Large intestine (tissue), 3 donors: ENCODE measurements around the gene ENKUR. TPM values are rescaled to one million over a fixed set of nuclear protein-coding genes. Genes with fewer than 3 reads are reported as not detected.
"Not testable (repeated sequence)": the region's sequence is repeated elsewhere in the genome, so short reads cannot be mapped to it uniquely, and the experiment has no call there.

Source experiments
- DNase-seq, 2 donors: peaks; one replicate each; pipeline versions ENCODE4 v3.0.0 to v3.0.0-alpha.2; 2013
- H3K27ac ChIP-seq: one replicate; pipeline ENCODE4 v1.5.1; 2013; ENCODE audit warnings: low read length
- H3K27me3 ChIP-seq: 2 replicates; pipeline ENCODE4 v1.6.1; 2013; ENCODE audit warnings: low read length; ENCODE audit not compliant: control insufficient read depth, insufficient read depth
- H3K36me3 ChIP-seq: 2 replicates; pipeline ENCODE4 v1.6.1; 2013; ENCODE audit warnings: low read length; ENCODE audit not compliant: control insufficient read depth, insufficient read depth
- H3K4me1 ChIP-seq: one replicate; pipeline ENCODE4 v1.6.1; 2013; ENCODE audit warnings: low read length; ENCODE audit not compliant: control insufficient read depth, insufficient read depth
- H3K4me3 ChIP-seq: one replicate; pipeline ENCODE4 v1.5.1; 2013; ENCODE audit warnings: low read length
- H3K9me3 ChIP-seq: one replicate; pipeline ENCODE4 v1.6.1; 2013; ENCODE audit warnings: mild to moderate bottlenecking, low read depth, low read length, moderate library complexity; ENCODE audit not compliant: control insufficient read depth
- WGBS: methylation state at CpG from one replicate; pipeline ENCODE4 v1.1.5; 2013; ENCODE audit warnings: low lambda C conversion rate; ENCODE audit not compliant: insufficient coverage; 5-methylcytosine and 5-hydroxymethylcytosine counted together
- polyA plus RNA-seq: library from polyadenylated mRNA; unstranded; fragments of 120-200 nt; gene quantifications from one replicate; pipeline ENCODE4 v1.2.1, GENCODE V29; 2013

Gene ENKUR
- polyA plus RNA-seq, 1 donor = 2.6 TPM

GRCh38 chr10:24961582-24961981 is 54.4 kb downstream of the ENKUR start:
- H3K4me1 ChIP-seq = peaks cover 12% of the 10 kb centered on the region
- H3K36me3 ChIP-seq = no peaks in the 10 kb centered on the region
- no peak overlapping the region for H3K4me3 ChIP-seq
- H3K27me3 ChIP-seq = no peaks in the 10 kb centered on the region
- no peak overlapping the region for H3K27ac ChIP-seq
- no peak for DNase-seq
- H3K9me3 ChIP-seq = no peaks in the 10 kb centered on the region
- WGBS = 82% methylated on average over 1 of the region's 4 CpGs

- Histone ChIP-seq H3K36me3 (no peaks in the 10 kb centered on the region), H3K4me3 (no peak overlapping the region), H3K4me1 (peaks cover 12% of the 10 kb centered on the region), H3K9me3 (no peaks in the 10 kb centered on the region), H3K27ac (peak overlapping the region; percentile 21), H3K27me3 (no peaks in the 10 kb centered on the region)
- 67% methylated on average over 1 of the region's 3 CpGs for WGBS
- no peak for DNase-seq
These were observed 56.6 kb downstream of the ENKUR start for GRCh38 chr10:24959382-24959730.

DNA sequence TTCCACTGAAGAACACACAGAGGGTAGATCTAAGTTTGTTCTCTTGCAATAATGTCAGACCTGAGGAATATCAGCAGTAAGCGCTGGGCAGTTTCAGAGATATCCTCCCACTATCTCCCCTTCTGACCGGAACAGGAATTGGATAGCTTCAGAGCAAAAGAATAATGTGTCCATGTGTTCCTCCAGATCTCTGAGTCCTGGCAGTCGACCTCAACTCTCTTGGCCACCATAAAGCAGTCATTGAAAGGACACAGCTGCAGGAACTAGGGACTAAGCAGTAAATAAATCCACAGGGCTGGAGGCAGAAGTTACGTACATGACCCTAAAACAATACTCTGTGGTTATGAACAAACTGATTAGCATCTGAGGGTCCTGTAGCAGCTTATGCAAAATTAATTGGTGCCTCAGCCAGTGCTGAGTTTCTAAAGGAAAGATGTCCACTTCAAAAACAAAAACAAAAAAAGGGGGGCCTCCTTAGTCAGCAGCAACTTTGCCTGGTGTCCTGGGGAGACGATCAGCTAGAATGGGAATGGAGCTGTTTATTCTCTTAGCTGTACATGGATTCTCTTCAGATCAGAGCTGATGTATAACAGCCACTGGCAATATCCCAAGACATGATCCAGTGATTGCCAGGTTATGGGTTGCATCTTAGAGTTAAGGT is 57.1 kb downstream of the ENKUR start:
- peak in 1 of 2 donors; percentile 30 for DNase-seq
- H3K4me3 ChIP-seq = no peak overlapping the region
- H3K27ac ChIP-seq = peak overlapping the region; percentile 21

DNA sequence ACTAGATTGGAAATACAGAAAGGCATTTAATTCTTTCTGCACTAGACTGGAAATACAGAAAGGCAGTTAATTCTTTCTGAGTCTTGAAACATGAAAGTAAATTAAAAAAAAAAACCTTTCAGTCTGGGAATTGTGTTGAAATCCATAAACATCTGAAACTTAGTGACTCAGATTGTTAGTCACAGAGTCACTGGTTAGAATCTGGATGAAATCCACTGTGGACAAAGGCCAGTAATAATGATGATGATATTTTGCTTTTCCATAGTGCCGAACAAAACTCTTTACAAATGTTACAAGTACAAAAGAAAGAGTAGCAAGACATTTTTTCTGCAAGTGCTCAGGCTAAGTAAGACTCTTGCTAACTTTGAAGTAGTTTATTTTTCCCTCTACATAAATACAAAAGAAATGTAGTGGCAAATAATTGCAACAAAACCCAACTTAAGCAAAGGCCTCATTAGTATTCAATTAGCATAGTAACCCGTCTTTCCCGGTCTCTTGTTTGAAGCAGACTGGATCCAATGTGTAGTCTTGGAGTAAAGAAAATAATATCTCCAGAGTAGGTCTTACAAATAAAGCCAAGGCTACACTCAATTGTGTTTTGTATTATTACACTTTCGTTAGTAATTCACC is 57.8 kb downstream of the ENKUR start:
- peak in 1 of 2 donors; percentile 20 for DNase-seq
- WGBS = no CpG with 5 or more reads among the region's 4 CpGs
- H3K4me3 ChIP-seq = no peak overlapping the region
- no peaks in the 10 kb centered on the region for H3K27me3 ChIP-seq
- peaks cover 12% of the 10 kb centered on the region for H3K4me1 ChIP-seq
- peak overlapping the region; percentile 21 for H3K27ac ChIP-seq
- no peaks in the 10 kb centered on the region for H3K9me3 ChIP-seq
- no peaks in the 10 kb centered on the region for H3K36me3 ChIP-seq

More for the DNA sequence above, 57.1 kb downstream of the ENKUR start:
- Histone ChIP-seq H3K4me1 (peaks cover 12% of the 10 kb centered on the region), H3K36me3 (no peaks in the 10 kb centered on the region), H3K27me3 (no peaks in the 10 kb centered on the region), H3K9me3 (no peaks in the 10 kb centered on the region)
- 80% methylated on average over 1 of the region's 5 CpGs for WGBS

DNA sequence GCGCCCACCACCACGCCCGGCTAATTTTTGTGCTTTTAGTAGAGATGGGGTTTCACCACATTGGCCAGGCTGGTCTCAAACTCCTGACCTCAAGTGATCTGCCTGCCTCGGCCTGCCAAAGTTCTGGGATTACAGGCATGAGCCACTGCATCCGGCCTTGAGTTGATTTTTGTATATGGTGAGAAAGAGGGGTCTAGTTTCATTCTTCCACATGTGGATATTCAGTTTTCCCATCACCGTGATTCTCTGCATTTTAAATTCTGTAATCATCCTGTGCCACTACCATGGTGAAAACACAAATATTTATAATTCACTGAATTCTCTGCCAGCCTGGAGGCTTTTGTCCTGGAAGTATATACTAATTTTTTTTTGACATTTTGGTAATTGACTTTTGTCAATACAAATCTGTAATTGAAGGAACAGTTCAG is 58.3 kb downstream of the ENKUR start:
- WGBS = no CpG with 5 or more reads among the region's 6 CpGs
- not testable (repeated sequence) for H3K27me3 ChIP-seq, H3K9me3 ChIP-seq, DNase-seq, H3K4me3 ChIP-seq, H3K27ac ChIP-seq, H3K36me3 ChIP-seq
- peaks cover 11% of the 10 kb centered on the region for H3K4me1 ChIP-seq

- 68% methylated on average over 5 of the region's 11 CpGs for WGBS
- Histone ChIP-seq H3K4me3 (no peak overlapping the region), H3K27ac (peak overlapping the region; percentile 2), H3K36me3 (no peaks in the 10 kb centered on the region), H3K4me1 (peaks cover 16% of the 10 kb centered on the region), H3K27me3 (no peaks in the 10 kb centered on the region), H3K9me3 (no peaks in the 10 kb centered on the region)
- no peak for DNase-seq
These were observed 62.3 kb downstream of the ENKUR start for GRCh38 chr10:24953675-24954074.

GRCh38 chr10:24952707-24953645 is 63.0 kb downstream of the ENKUR start:
- H3K36me3 ChIP-seq = no peaks in the 10 kb centered on the region
- peak overlapping the region; percentile 2 for H3K27ac ChIP-seq
- H3K27me3 ChIP-seq = no peaks in the 10 kb centered on the region
- H3K4me1 ChIP-seq = peaks cover 16% of the 10 kb centered on the region
- peak; percentile 49 to 78 for DNase-seq
- peak overlapping the region; percentile 71 for H3K4me3 ChIP-seq
- no peaks in the 10 kb centered on the region for H3K9me3 ChIP-seq
- WGBS = 0% methylated on average over 1 of the region's 53 CpGs

GRCh38 chr10:24952143-24952706 is 63.7 kb downstream of the ENKUR start, which contains the start of gene PRTFDC1:
Gene PRTFDC1 (minus strand): TSS chr10:24952606. CDS start chr10:24952575, 31 bp downstream.
- Histone ChIP-seq H3K27me3 (no peaks in the 10 kb centered on the region), H3K27ac (peak within 1 kb of the TSS; percentile 59), H3K4me3 (peak within 1 kb of the TSS; percentile 71), H3K36me3 (no peaks in the 10 kb centered on the region), H3K4me1 (peaks cover 16% of the 10 kb centered on the region), H3K9me3 (no peaks in the 10 kb centered on the region)
- DNase-seq = peak; percentile 54 to 80
- WGBS = no CpG with 5 or more reads among the region's 56 CpGs

DNA sequence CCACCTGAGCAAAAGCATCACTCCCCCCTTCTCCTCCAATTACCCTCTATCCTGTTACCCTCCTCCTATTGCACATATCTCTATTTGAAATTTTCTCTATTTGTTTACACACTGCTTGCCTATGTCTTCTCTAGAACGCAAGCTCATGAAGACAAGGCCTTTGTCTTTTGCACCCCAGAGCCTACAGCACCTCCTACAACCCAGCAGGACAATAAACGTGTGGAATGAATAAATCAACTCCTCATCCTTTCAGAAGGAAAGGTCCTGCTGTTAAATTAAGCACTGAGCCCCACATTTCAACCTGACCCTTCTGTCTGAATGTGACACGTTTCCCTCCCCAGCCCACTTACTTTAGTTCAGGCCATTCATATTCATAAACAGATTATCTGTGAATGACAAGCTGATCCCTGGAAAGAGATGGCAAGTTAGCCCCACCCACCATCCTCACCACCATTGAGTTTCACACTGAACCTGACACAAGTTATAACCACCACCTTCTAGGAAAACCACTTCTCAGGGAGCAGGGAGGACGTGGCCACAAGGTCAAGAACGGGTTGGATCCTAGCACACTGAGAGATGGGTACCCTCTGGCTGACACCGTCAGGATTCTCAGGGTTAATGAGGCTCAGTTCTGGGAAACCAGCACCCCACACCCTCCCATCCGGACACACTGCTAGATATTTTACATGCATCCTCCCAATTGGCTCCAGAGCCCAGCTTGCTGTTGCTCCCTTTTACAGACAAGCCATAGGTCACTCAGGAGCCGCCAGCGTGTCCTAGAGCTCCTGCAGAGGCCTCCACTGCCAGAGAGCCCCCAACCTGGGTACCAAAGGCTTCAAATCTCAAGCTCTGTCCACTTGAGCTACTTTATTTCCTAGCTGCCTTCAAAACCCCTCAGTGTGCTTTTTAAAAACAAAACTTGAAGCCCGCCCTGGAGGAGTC is 64.5 kb downstream of the ENKUR start:
- DNase-seq = peak in 1 of 2 donors; percentile 68
- WGBS = no CpG with 5 or more reads among the region's 10 CpGs
- Histone ChIP-seq H3K9me3 (no peaks in the 10 kb centered on the region), H3K4me1 (peaks cover 16% of the 10 kb centered on the region), H3K4me3 (peak overlapping the region; percentile 71), H3K27me3 (no peaks in the 10 kb centered on the region), H3K36me3 (no peaks in the 10 kb centered on the region), H3K27ac (peak overlapping the region; percentile 59)
